ENCODE results near the gene ZSWIM3.
A peak's percentile ranks its signal among the peaks of the same experiment; 100 is the strongest.

Gene ZSWIM3

DNA sequence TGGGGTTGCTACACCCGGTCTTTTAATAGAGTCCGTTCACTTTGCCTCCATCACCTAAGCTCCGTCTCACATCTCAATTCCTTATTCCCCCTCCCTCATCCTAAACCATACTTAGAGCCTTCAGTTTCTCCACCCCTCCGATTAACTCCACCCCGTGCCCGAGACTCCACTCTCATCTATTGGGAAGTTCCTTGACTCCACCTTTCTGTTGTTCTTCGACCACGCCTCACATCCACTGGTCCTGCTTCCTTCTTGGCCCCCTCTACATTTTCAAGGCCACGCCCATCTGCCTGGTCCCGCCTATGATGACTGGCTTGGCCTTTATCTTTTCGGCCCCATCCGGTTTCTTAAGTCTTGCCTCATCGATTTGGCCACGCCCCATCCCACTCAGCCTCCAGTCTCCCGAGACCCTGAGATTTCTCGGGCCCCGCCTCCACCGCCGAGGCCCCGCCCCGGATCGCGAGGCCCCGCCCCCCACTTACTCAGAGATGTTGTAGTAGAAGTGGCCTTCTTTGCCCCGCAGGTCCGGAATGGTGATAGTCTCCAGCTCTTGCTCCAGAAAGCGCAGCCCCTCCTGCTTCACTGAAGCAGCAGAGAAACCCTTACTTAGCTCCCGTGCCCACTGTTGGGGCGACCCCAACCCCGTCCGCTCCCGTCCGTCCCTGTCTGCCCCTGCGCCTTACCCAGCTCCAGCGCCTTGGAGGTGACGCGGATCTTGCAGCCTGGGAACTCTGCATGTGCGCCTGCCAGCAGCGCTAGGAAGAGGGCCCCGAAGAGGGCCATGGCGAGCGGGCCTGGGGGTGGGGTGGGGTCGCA is 53.5 kb downstream of the ZSWIM3 start:
- DNase-seq, result peak; percentile 92

DNA sequence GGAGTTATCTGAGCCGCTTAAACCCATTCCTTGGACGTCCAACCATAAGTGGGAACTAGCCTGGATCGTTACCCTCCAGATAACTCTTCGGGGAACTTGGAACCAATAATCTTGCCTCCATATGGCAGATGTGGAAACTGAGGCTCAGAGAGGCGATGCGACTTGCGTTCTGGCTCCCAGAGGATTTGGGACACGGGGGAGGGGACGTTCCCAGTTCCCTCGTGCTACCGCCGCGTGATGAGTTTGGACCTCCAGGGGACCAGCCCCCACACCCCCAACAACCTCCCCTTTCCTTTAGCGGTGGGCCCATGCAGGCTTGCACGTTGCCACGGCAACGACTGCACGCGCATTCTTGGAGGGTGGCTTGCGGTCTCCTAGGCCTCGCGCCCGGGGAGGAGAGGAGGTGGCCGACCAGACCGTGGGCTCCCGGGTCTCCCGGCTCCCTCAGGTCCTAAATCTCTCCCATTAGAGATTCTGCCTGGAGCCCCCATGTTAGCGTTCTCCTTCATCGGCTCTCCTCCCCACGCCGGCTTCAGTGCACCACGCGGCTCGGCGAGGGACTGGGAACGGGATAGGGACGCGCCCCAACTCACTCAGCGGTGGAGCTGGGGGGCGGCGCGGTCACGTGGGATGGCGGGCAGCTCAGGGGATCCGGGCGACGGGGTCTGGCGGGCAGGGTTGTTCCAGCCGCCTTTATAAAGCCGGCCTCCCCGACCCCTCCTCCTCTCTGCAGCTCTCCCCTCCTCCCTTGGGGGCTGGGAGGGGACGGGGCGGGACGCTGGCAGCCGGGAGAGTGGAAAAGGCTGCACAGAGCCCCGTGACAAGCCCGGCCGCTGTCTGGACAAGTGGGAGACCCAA is 54.3 kb downstream of the ZSWIM3 start, which contains the start of gene PLTP:
PLTP (minus strand) TSS at position 670 of the 858 bp plus-strand sequence. CDS start 703 bp downstream, outside the sequence.
- no peak for DNase-seq

DNA sequence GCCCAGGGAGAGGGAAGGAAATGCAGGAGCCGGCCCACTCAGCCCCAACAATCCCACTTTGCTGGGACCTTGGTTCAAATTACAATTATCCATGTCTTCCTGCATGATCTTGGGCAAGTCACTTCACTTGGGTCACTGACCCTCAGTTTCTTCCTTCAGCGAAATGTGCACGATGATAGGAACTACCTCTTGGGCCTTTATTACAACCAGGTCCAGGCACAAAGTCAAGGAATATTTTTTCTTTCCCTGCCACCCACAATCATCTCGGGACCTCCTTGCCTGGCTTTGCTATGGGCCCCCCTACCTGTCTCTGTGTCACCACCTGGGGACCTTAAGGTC is 54.9 kb downstream of the ZSWIM3 start:
- DNase-seq, result no peak

DNA sequence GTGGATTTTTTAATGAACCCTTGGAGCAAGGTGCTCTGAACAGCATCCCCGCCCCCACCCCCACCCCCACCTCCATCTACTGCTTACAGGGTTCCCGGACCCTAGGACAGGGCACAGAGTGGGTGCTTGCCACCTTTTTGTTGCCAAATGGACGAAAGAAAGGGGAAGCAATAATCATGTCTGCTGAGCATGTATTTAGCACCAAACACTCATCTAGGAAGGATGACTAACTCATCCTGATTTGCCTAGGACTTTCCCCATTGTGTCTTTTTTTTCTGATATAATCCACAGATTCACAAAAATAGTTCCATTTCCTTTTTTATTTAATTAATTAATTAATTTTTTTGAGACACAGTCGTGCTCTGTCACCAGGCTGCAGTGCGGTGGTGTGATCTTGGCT is 55.7 kb downstream of the ZSWIM3 start:
- no peak for DNase-seq

DNA sequence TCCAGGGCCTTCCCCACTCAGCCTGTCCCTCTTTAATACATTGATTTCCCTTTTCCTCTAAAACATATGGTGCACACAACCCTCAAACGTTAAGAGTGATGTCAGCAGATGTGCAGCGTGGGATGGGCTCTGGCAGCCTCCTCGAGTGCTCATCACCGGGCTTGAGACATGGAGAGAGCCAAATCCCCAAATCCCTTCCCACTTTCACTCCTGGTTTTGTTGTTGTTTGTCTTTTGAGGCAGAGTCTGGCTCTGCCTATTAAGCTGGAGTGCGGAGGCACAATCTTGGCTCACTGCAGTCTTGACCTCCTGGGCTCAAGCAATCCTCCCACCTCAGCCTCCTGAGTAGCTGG is 60.4 kb downstream of the ZSWIM3 start:
- no peak for DNase-seq

DNA sequence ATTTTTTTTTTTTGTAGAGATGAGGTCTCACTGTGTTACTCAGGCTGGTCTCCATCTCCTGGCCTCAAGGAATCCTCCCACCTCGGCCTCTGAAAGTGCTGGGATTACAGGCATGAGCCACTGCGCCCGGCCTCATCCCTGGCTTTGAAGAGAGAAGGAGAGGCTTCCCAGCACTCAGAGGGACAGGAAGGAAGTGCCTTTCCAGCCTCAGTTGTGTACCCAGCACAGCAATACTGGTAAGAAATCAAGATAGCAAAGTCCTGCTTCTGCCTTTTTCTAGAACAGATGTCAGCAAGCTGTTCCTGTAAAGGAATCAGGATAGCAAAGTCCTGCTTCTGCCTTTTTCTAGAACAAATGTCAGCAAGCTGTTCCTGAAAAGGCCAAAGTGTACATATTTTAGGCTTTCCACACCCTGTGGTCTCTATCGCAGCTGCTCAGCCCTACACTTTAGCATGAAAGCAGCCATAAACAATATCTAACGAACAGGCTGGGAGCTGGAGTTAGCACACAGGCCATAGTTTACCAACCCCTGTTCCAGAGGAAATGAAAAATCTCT is 60.8 kb downstream of the ZSWIM3 start:
- no peak for DNase-seq

DNA sequence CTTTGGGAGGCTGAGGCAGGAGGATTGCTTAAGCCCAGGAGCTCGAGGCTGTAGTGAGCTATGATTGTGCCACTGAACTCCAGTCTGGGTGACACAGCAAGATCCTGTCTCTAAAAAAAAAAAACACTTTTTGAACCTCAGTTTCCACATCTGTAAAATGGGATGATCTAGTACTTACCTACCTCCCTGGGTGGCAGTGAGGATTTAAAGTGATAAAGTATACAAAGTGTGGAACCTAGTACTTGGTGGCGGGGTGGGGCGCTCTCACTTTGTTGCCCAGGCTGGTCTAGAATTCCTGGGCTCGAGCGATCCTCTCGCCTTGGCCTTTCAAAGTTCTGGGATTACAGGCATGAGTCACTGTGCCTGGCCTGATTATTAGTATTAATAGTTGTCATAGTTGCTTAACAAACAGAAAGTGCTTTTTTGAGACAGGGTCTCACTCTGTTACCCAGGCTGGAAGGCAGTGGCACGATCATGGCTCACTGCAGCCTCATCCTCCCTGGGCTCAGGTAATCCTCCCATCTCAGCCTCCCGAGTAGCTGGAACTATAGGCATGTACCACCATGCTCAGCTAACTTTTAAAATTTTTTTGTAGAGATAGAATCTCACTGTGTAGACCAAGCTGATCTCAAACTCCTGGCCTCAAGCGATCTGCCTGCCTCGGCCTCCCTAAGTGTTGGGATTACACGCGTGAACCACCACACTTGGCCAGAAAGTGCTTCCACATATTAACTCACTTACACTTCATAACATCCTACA is 61.5 kb downstream of the ZSWIM3 start:
- no peak for DNase-seq

DNA sequence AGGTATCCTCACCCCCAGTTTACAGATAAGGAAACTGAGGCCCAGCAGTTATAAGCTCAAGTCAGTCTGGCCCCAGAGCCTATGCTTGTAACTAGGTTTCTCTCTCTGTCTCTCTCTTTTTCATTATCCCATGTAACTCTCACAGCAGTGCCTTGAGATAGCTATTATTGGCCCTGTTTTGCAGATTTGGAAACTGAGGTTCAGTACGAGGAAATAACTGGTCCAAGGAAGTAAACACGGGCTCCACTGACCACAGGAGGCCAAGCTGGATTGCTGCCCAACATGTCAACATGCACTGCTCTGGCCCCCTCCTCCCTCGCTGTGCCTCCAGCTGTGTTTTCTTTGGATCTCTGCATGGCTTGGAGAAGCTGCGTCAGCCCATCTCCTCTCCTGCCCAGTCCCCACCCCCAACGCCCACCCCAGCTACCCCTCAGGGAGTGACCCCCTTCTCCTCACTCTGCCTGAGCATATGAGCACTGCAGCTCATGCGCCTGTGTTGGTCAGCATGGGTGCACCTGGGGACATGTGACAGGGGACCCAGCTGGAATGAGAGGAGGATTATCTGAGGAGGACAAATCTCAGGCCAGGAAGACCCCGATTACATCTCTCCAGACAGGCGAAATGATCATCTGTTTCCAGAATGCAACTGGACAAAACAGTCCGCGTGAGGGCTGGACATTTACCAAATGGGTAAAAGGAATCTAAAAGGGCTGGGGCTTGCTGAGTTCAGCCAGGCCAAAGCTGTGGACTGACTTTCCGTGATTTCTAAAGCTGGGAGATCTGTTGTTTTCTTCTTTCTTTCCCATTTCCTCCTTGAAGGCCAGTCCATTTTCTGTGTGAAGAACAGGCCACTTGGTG is 62.4 kb downstream of the ZSWIM3 start:
- DNase-seq, result no peak

DNA sequence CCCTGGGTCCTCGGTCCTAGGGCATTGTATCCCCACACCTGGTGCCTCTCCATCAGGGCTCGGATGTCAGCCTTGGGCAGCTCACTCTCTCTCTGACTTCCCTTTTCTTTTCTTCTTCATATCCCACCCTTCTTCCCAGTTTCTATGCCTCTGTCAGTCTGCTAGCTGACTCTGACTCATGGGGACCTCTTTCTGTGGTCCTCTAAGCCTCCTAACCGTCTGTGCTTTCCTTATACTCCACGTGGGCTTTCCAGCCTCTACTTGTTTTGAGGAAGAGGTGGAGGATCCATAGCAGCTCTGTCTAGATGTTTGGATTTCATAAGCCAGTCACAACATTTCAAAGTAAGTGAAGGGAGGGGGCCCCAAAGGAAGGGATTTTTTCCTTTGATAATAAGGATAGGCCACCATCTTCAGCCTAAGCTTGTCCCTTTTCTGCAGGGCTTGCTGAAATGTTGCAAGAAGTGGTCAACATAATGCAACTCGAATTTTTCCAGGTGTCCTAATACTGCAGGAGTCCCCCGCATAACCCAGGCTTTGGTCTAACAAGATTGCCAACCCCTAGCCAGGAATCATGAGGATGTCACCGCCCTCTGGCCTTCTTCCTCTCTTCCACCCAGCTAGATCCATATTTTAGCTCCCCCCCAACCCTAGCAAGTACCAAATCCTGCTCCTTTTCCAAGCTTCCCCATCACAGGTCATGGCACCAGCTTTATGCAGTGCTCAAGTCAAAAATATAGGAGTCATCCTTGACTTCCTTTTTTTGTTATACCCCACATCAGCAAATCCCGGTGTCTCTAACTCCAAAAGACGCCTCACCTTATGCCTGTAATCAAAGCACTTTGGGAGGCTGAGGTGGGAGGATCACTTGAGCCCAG is 63.3 kb downstream of the ZSWIM3 start:
- no peak for DNase-seq

DNA sequence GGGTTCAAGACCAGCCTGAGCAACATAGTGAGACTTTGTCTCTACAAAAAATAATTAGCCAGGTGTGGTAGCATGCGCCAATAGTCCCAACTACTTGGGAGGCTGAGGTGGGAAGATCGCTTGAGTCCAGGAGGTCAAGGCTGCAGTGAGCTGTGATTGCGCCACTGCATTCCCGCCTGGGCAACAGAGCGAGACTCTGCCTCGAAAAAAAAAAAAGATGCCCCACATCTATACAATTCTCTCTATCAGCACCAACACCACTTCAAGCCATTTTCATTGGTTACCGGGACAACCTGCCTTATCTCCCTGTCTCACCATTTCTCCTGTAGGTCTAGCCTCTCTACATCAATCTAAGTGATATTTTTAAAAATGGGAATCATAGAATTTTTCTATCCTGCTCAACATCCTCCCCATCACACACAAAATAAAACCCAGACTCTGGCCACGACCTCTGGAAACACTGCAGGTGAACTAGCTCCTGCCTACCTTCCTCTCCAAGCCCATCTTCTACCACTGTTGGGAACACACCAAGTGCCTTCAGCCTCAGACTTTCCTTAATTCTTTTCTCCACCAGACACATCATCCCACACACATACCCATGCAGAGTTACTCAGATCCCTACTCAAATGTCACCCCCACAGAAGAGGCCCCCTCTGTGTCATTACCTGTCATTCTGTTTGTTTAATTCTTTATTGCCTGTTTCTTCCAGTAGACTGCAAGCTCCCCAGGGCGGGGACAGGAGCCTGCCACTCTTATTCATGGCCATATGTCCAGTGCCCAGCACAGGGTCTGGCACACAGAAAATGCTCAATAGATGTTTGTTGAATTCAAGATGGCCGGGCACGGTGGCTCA is 64.1 kb downstream of the ZSWIM3 start:
- no peak for DNase-seq

DNA sequence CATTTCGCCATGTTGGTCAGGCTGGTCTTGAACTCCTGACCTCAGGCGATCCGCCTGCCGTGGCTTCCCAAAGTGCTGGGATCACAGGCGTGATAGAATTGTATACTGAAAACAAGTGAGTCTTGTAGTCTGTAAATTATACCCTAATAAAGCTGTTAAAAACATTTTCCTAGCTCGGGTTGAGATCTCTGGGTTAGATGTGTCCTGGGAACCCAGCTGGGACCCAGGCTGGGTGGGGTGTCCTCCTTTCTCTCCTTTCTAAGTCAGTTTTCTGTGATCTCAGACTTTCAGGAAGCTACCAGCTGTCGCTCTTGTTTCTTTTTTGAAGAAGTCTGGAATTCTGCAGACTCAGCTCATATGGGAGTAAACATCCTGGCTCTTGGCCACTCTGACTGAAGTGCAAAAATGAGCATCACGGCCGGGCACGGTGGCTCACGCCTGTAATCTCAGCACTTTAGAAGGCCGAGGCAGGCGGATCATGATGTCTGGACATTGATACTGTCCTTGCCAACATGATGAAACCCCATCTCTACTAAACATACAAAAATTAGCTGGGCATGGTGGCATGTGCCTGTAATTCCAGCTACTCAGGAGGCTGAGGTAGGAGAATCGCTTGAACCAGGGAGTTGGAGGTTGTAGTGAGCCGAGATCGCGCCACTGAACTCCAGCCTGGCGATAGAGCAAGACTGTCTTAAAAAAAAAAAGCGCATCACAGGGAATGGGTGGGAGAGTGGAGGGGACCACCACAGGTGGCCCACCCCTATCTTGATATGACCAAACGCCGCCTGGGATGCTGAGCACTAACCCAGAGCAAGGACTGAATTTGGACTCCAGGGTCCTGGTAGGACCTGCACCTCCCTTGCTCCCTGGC is 67.2 kb downstream of the ZSWIM3 start:
- DNase-seq, result no peak

DNA sequence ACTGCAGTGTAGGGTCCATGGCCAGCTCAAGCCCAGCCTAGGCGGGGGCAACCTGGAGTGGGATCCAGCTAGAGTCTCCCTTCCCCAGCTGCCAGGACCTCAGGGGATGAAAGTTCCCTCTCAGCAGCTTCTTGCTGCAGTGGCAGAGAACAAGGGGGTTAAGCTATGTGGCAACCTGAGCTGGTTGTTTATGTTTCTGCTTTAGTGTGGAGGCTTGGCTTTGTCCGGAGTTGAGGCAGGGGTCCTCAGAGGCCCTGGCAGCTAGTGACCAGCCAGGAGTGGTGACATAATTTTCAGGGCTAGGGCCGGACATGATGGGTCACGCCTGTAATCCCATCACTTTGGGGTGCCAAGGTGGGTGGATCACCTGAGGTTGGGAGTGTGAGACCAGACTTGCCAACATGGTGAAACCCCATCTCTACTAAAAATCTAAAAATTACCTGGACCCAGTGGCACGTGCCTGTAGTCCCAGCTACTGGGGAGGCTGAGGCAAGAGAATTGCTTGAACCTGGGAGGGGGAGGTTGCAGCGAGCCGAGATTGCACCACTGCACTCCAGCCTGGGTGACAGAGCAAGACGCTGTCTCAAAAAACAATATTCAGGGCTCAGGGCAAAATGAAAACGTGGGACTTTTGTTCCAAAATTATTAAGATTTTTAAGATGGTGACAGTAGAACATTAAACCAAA is 68.5 kb downstream of the ZSWIM3 start:
- DNase-seq, result no peak

DNA sequence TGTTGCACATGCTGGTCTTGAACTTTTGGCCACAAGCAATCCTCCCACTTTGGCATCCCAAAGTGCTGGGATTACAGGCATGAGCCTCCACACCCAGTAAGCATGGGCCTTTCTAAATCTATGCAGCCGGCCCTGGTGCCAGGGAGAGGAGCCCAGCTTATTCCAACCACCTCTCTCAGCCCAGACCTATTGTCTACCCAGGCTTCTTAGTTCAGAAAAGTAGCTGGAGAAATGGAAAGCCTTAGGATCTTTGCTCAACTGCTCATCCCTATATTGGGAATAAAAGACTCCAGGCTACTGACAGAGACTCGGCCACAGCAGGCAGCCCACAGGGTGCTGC is 69.3 kb downstream of the ZSWIM3 start:
- no peak for DNase-seq

DNA sequence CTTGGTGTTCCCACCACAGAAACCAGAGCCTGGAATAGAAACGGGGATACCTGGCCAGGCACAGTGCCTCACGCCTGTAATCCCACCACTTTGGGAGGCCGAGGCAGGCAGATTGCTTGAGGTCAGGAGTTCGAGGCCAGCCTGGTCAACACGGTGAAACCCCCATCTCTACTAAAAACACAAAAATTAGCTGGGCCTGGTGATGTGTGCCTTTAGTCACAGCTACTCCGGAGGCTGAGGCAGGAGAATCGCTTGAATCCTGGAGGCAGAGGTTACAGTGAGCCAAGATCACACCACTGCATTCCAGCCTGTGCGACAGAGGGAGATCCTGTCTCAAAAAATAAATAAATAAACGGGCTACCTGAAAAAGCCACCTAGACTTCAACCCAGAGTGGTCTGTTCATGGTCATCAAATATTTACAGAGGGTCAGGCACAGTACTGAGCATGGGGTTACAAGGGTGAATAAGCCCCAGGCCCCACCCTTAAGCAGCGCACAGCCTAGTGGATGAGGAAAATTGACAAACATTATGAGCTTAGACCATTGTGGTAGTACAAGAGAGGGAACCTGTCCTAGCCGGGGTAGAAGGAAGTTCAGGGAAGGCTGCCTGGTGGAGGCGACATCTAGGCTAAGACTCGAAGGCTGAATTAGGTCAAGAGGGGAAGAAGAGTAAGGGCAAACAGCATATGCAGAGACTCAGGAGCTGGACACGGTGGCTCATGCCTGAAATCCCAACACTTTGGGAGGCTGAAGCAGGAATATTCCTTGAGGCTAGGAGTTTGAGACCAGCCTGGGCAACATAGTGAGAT is 69.9 kb downstream of the ZSWIM3 start:
- no peak for DNase-seq
